GM20000 (cell line): Measurements from ENCODE around the gene OR10G3.
"Not testable (repeated sequence)": the region's sequence is repeated elsewhere in the genome, so short reads cannot be mapped to it uniquely, and the experiment has no call there.

Experiments used
- DNase-seq: peaks from one replicate; pipeline ENCODE4 v3.0.0; 2012; ENCODE audit warnings: low spot score
- CTCF ChIP-seq: IDR thresholded peaks from 2 replicates; pipeline ENCODE4 v1.5.1; 2012; ENCODE audit warnings: mild to moderate bottlenecking, control low read depth; ENCODE audit errors: extremely low read depth, missing control alignments

Gene OR10G3

GRCh38 chr14:21579976-21580375 lies at the start of gene OR10G3:
Gene OR10G3, minus strand, starts transcription at chr14:21580076. Its CDS starts 9,332 bp downstream, at chr14:21570744.
- TF ChIP-seq CTCF = no peak
- DNase-seq = no peak

- TF ChIP-seq CTCF = no peak
- DNase-seq = no peak
Observed at GRCh38 chr14:21626491-21627230, 46.8 kb upstream of the OR10G3 start.

- no peak for TF ChIP-seq CTCF
- no peak for DNase-seq
Observed at GRCh38 chr14:21617614-21618013, 37.7 kb upstream of the OR10G3 start.

- TF ChIP-seq CTCF = no peak
Observed at GRCh38 chr14:21614240-21614639, 34.4 kb upstream of the OR10G3 start.

GRCh38 chr14:21612324-21612723 lies 32.4 kb upstream of the OR10G3 start:
- TF ChIP-seq CTCF = no peak

More at GRCh38 chr14:21614240-21614639, 34.4 kb upstream of the OR10G3 start:
- DNase-seq = no peak

GRCh38 chr14:21602181-21602580 lies 22.3 kb upstream of the OR10G3 start:
- DNase-seq = not testable (repeated sequence)

More at GRCh38 chr14:21612324-21612723, 32.4 kb upstream of the OR10G3 start:
- DNase-seq = peak; percentile 10

- DNase-seq = no peak
- no peak for TF ChIP-seq CTCF
Observed at GRCh38 chr14:21589317-21589716, 9.4 kb upstream of the OR10G3 start.

GRCh38 chr14:21575661-21576060 lies 4.2 kb downstream of the OR10G3 start:
- TF ChIP-seq CTCF = no peak
- no peak for DNase-seq
